Measurements from ENCODE around the gene POLK.

DNA sequence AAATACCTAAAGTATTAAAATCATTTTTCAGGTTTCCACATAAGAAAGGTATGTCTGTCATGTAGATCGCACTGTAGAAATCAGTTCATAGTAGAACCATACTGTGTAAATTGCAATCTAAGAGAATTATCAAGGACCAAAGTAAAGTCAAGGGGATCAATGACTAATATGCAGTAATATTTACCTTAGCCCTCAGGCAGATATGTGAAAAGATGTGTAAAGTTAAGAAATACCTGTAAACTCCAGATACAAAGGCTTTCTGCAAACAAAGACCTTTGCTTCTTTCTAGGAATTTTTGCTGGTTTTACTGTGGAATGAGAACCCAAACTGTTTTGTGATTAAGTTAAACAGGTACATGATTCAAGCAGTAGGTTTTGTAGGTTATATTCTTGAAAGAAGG is 11.6 kb downstream of the POLK start:
- TF ChIP-seq, protein P1, sequence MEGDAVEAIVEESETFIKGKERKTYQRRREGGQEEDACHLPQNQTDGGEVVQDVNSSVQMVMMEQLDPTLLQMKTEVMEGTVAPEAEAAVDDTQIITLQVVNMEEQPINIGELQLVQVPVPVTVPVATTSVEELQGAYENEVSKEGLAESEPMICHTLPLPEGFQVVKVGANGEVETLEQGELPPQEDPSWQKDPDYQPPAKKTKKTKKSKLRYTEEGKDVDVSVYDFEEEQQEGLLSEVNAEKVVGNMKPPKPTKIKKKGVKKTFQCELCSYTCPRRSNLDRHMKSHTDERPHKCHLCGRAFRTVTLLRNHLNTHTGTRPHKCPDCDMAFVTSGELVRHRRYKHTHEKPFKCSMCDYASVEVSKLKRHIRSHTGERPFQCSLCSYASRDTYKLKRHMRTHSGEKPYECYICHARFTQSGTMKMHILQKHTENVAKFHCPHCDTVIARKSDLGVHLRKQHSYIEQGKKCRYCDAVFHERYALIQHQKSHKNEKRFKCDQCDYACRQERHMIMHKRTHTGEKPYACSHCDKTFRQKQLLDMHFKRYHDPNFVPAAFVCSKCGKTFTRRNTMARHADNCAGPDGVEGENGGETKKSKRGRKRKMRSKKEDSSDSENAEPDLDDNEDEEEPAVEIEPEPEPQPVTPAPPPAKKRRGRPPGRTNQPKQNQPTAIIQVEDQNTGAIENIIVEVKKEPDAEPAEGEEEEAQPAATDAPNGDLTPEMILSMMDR (IDR thresholded peaks at IDR 0.05; ENCODE audit: low read depth, low read length), result no peak
- no peak for TF ChIP-seq POLR2A (IDR thresholded peaks at IDR 0.05; ENCODE audit: extremely low read depth, insufficient read length)

Data from NB4 (cell line).